LNCaP clone FGC (cell line): ENCODE measurements around the gene AKIRIN1.
"Not testable (repeated sequence)": the region's sequence is repeated elsewhere in the genome, so short reads cannot be mapped to it uniquely, and the experiment has no call there.

Experiments
- DNase-seq: peaks from one replicate; pipeline ENCODE4 v3.0.0-alpha.2; 2011; ENCODE audit warnings: low read depth
- H3K4me3 ChIP-seq: 2 replicates; pipeline ENCODE4 v1.5.1; 2011; ENCODE audit warnings: mild to moderate bottlenecking, low read depth, low read length, control low read depth
- TF ChIP-seq, protein P1 (sequence below): IDR thresholded peaks from 2 replicates; pipeline ENCODE4 v1.5.1; 2012; ENCODE audit warnings: mild to moderate bottlenecking; ENCODE audit not compliant: control insufficient read depth, insufficient read depth; ENCODE audit errors: extremely low read depth

Gene AKIRIN1

DNA sequence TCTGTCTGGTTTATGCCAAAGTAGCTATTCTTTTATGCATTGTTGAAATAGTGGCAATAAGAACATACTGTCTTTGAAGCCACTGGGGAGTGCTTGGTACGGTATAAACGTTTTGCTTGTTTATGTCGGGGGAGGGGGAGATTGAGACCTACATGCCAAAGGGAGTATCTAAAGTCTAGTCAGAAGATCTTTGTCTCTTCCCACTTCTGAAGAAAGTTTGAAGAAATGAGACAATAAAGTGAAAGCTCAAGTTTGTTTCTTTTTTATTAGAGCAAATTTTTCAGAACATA lies 6.8 kb downstream of the AKIRIN1 start:
- TF ChIP-seq, protein P1, sequence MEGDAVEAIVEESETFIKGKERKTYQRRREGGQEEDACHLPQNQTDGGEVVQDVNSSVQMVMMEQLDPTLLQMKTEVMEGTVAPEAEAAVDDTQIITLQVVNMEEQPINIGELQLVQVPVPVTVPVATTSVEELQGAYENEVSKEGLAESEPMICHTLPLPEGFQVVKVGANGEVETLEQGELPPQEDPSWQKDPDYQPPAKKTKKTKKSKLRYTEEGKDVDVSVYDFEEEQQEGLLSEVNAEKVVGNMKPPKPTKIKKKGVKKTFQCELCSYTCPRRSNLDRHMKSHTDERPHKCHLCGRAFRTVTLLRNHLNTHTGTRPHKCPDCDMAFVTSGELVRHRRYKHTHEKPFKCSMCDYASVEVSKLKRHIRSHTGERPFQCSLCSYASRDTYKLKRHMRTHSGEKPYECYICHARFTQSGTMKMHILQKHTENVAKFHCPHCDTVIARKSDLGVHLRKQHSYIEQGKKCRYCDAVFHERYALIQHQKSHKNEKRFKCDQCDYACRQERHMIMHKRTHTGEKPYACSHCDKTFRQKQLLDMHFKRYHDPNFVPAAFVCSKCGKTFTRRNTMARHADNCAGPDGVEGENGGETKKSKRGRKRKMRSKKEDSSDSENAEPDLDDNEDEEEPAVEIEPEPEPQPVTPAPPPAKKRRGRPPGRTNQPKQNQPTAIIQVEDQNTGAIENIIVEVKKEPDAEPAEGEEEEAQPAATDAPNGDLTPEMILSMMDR: no peak
- DNase-seq: no peak
- H3K4me3 ChIP-seq: no peak overlapping the region

DNA sequence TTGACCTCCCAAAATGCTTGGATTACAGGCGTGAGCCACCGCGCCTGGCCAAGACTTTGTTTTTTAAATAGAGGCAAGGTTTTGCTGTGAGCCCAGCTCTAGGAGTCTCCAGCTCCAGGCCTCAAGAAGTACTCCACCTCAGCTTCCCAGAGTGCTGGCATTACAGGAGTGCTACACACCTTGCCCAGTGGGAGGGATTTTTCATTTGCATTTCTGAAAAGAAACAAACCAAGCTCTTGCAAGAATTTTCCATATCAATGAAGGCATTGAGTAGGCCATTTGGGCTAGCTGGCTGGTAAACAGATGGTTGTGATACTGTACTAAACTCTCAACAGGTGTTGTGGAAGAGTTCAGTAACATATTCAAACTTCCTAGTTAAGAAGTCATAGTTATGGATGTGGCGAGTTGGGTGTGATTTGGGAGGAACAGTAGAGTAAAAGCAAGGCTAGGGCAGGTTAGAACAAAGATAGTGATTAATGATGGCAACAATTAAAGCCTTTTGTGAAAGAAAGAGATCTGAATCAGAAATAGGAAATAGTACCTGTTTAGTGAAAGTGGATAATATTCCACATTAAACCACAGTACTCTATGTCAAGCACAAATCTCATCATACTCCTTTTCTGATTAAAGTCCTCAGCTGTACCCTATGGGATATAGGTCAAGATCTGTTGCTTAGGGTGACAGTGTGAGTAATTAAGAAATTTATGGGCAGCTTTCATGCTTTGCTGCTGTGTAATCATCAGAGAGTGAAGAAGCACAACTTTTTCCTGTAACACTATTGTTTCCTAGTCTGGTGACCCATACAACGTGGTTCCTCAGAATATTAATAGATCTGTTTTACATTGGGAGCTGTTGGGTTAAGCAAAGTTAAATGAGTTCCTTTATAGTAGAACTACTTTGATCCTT lies 10.7 kb downstream of the AKIRIN1 start:
- H3K4me3 ChIP-seq: no peak overlapping the region
- DNase-seq: no peak
- TF ChIP-seq, protein P1: no peak

DNA sequence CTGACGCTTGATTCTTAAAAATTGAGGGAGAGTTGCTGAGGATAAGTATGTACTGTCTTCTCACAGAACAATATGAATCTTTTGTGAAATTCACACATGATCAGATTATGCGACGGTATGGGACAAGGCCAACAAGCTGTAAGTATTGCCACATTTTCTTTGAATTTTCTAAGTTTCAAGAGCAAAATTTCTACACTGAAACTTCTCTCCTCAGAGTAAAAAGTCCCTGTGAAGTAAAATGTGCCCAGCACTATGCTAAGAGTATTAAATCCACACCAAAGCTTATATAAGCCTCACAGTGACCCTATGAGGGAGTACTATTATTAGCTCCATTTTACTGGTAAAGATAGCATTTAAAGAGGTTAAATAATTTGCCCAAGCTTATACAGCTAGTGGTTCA lies 12.2 kb downstream of the AKIRIN1 start:
- no peak for DNase-seq
- TF ChIP-seq, protein P1: no peak
- no peak overlapping the region for H3K4me3 ChIP-seq

DNA sequence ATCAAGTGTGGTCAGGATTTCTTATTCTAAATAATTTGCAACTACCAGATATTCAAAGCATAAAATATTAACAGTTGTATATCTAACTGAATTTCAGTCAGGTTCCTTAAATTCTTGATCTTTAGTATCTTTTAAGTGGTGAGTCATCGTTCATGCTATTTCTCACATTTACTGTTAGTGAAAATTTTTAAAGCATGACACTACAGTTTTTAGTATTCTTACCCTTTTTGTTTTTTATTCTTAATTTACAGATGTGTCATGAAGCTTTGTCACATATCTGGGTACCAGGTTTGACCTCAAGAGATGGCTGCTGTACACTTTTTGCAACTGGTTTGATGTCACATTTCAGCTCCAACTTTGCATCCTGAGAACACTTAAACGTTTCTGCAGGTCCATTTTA lies 12.7 kb downstream of the AKIRIN1 start:
- no peak overlapping the region for H3K4me3 ChIP-seq
- TF ChIP-seq, protein P1: no peak
- no peak for DNase-seq

DNA sequence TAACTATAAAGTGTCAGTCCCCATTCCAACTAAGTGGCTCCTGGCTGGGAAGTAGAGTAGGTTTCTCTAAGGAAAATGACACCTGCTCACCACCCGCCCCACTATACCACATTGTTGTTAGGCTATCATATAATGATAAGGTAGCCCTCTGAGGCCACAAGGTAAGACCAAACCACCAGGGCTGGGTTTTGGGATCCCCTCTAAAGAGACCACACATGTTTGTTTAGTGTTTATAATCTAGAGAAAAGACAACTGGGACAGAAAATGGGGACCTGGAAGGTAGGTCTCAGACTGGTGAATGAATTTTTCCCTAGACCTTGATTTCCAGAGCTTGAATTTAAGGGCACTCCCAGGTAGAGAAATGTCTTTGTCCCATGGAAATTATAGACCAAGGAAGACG lies 15.2 kb downstream of the AKIRIN1 start:
- H3K4me3 ChIP-seq: no peak overlapping the region
- TF ChIP-seq, protein P1: no peak
- DNase-seq: no peak

DNA sequence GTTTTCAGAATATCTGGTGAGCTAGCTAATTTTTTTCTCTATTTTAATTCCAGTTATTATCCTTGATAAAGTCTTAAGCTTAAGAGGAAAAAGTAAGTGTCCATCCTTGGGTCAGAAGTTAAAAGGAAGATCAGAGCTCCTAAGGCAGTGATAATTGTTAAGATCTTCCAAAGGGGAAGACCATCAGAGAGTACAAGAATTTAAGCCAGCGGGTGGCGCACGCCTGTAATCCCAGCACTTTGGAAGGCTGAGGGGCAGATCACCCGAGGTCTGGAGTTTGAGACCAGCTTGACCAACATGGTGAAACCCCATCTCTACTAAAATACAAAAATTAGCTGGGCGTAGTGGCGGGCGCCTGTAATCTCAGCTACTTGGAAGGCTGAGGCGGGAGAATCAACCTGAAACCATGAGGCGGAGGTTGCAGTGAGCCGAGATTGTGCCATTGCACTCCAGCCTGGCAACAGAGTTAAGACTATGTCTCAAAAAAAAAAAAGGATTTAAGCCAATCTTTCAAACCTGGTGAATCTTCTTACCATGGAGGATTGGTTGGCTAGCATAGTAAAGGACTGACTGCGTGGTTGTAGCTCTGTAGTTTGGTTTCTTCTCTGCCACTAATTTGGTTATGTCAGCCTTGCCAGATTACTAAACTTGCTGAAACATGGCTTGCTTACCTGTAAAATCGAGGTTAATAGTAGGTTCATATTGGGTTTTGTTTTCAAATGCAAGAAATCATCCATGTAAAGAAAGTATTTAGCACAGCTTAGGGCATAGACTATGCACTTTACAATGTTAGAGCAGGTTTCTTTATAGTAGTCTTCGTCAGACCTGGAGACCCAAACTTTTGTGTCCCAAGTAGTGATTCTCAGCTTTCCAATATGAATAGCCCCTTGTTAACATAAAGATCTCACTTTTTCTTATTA lies 15.9 kb downstream of the AKIRIN1 start:
- TF ChIP-seq, protein P1: no peak
- no peak for DNase-seq
- H3K4me3 ChIP-seq: no peak overlapping the region

DNA sequence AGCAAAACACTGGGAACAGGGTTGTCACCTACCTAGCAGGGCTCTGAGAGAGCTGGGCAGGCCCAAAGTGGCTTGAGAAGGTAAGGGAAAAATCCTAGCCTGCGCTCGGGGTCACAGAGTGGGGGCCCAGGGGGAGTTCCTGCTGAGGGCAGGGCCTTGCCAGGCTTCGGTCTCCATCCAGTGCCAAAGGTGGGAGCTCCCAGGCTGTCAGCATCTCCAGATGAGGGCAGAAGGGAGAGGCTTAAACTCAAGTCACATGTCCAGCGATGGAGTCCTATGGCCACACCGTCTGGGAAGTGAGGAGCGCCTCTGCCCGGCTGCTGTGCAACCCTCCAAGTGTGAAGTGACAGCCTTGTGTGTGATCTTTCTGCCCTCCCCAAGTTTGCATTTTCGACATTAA lies 23.9 kb downstream of the AKIRIN1 start:
- DNase-seq, H3K4me3 ChIP-seq: not testable (repeated sequence)
